CD4-positive, alpha-beta T cell treated with Interleukin-4 for 1 hour (primary cell): ENCODE data around the gene CHCHD4.
"Not testable (repeated sequence)": the region's sequence is repeated elsewhere in the genome, so short reads cannot be mapped to it uniquely, and the experiment has no call there.

Source experiments
- DNase-seq, 2 donors: peaks; one replicate each; pipeline ENCODE4 v3.0.0-alpha.2; 2020 to 2022

The CHCHD4 gene

DNA sequence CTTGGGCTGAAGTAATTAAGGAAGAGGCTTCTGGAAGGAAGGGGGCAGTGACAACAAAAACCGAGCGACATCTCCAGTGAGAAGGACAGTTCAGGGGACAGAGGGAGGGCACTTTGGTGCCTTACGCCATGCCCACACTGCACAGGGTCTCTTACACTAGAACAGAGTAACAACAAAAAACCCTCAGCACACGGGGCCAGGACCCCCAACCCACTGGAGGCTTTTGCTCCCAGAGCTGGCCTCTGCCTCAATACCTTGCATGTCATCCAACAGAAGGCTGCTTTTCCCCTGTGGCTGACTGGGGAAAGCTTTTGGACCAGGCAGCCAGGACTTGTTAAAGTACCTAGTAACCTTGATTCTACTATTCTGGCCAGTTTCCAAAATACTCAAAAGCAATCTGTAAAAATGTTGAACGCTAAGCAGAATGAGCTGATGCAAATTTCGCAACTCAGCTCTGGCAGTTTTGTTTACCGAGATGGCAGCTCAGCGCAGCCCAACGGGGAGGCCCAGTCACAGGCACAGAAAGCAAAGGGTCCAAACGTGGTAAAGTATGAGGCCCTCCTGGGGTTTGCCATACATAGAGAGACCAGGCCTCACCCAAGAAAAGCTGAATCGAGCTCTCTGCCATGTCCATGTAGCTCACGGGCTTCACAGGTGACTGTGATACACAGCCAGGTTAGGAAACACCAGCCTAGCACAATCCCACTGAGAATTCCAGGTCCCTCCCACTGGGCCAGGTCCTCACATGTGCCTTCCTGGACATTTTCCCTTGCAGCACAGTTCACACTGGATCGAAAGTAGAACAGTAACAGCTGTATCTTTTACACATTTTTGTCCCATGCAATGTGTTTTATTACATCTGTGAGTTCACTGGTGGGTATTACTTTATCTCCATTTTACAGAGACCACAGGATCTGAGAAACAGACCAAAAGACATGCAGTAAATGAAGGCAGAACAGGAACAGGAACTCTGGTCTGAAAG lies 6.0 kb downstream of the CHCHD4 start:
- no peak for DNase-seq

DNA sequence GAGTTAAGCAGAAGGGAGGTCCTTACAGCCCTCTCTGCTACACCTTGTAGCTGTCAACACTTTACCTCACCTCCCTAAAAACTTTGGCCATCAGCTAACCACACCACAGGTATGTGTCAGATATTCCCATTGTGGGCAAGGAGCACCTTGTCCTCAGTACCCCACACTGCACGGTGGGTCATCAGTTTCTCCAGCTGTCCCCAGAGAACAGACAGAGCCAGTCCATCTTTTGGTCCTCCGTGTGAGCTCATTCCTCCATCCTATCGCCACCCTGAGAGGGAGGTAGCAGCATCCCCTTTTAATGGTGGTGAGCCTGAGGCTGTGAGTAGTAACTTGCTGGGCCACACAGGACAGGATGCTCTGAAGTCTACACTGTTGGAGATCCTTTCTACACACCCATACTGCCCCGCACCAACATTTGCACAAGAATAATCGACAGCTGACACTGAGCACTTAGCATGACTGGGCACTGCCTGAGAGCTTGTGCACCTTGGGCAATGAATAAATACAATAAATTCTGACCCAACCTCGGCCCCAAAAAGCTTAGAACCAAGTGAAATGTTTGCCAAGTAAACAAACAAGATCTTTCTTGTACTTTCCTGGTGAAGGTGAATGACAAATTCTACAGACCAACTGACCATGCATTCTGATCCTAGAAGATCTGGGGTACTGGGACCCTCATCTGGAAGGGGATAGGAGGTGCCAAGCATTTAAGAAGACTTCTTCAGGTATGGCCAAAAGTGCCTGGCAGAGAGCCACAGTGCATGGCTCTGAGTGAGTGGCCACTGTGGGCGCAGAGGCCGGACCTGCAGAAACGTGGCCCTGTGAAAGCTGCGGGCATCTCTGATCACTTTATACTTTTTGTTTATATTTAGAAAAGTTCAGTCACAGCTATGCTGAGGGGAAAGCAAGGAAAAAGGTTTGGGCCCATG lies 6.9 kb downstream of the CHCHD4 start:
- no peak for DNase-seq

DNA sequence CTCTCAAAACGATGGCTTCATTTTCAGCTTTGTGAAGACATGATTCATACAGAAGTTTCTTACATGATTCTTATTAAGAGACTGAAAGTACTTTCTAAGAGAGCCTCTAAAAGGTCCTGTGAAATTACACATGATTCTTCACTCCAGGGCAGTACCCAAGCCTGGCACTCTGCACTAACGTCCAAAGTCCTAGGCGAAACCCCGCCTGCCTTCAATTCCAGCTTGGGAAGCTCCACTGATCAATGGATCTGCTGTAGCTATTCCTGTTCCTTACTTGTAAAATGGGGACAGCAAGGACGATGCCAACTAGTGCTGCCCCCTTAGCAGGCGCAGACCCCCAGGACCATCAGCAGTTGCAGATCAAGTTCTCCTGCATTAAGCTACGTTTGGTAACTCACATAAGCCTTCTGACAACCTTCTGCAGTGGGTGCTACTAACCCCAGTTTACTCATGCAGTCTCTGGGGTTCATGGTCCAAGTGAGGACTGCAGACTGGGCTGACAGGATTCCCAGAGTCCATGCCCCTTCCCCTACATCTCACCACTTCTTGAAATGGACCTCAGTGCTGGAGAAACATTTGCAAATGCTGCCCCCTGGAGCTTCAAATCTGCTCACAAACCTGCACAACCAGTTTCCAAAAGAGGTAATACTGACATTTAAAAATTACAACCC lies 10.6 kb downstream of the CHCHD4 start:
- DNase-seq = no peak

DNA sequence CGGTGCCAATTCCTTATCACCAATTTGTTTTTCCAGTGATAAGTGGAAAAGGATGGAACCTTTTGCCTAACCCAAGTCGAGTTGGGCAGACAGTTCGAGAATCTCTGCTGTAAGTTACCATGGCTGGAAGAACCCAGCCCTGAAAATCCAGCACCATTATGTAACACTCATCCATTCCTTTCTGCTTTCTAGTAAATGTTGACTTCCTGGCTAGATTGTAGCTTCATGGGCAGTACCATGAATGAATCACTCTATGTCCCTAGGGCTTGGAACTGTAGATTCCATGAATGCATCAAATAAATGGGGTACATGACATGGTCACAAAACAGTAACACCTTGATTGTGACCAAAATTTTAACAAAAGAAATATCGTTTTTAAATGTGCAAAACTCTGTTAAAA lies 14.0 kb downstream of the CHCHD4 start:
- no peak for DNase-seq

DNA sequence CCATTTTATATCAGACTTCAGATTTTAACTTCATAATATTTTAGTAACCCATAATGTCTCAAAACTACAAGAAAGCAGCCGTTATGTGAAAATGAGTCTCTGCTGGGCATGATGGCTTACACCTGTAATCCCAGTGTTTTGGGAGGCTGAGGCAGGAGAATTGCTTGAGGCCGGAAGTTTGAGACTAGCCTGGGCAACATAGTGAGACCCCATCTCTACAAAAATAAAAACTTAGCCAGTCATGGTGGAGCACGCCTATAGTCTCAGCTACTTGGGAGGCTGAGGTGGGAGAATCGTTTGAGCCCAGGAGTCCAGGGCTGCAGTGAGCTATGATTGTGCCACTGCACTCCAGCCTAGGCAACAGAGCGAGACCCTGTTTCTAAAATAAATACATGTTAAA lies 14.8 kb downstream of the CHCHD4 start:
- not testable (repeated sequence) for DNase-seq

DNA sequence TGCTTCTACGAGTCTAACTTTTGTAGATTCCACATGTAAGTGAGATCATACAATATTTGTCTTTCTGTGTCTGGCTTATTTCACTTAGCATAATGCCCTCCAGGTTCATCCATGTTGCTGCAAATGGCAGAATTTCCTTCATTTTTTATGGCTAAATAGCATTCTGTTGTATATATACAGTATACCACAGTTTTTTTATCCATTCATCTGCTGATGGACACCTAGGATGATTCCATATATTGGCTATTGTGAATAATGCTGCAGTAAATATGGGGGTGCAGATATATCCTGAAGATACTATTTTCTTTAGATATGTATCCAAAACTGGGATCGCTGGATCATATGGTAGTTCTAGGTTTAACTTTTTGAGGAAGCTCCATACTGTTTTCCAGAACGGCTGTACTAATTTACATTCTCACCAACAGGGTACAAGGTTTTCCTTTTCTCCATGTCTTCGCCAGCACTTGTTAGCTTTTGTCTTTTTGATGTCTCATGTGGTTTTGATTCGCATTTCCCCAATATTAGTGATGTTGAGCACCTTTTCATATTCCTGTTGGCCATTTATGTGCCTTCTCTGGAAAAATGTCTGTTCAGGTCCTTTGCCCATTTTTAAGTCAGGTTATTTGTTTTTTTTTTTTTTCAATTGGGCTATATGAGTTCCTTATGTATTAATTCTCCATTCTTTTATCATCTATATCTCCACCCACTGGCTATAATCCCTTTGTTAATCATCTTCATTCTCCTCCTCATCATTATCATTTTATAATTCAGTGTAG lies 26.9 kb downstream of the CHCHD4 start:
- no peak for DNase-seq

DNA sequence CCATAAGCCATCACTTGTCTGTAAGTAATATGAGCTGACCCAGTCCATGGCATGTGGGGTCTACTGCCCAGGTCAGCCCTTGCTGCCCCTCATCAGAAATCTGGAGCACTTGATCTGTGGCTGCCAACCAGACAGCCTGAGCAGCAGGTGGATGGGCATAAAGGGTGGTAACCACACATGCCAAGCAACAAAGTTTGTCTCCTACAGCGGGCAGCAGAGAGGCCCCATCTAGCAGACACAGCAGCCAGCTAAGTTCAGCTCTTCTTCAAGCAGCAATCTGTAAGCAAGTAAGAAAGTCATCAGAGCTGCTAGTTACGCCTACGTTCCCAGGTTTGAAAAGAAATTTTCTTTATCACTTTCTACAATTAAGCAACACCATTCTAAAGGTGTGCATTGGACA lies 27.9 kb downstream of the CHCHD4 start:
- no peak for DNase-seq

DNA sequence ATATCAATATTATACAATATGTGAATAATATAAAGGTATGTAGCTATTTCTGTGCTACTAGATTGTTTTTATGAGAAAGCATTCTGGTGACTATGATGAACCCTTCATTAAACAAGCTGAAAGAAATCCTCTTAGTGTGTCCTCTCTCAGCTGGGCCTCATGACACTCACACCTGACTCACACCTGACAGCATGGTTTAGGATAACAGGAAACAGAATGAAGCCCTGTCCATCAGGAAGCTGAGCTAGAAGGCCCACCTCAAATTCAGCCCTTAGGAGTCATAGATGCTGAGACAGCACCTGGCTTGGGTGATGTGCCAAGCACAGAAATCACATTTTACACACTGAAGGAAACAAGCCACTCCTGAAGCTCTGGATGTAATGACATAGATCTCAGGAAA lies 30.8 kb downstream of the CHCHD4 start:
- no peak for DNase-seq

DNA sequence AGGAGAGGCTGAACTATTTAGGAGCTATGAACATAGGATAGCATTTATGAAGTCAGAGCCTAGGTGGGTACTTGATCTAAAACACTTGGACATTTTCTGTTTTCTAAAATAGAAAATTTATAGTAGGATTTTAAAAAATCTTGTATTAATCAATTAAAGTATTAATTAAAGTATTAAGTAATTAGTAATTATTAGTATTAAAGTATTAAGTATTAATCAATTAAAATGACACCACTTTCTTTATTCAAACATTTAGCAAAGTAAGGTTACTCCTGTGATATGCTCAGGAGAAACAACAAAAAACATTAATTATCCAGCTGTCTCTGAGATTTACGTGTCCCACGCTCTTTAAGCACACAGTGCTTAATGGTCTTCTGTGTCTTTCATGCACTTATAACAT lies 32.2 kb downstream of the CHCHD4 start:
- no peak for DNase-seq

DNA sequence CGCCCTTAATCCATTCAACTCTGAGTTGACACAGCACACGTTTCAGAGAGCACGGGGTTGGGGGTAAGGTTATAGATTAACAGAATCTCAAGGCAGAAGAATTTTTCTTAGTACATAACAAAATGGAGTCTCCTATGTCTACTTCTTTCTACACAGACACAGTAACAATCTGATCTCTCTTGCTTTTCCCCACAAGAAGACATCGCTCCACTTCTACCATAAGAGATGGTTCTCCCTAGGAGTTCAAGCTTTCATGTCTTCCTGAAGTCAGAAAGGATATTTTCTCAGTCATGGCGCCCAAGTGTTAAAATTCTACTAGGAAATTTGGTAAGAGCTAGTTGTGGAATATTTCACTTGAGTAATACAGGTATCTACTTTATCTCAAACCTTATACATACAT lies 32.7 kb downstream of the CHCHD4 start:
- DNase-seq = not testable (repeated sequence)

DNA sequence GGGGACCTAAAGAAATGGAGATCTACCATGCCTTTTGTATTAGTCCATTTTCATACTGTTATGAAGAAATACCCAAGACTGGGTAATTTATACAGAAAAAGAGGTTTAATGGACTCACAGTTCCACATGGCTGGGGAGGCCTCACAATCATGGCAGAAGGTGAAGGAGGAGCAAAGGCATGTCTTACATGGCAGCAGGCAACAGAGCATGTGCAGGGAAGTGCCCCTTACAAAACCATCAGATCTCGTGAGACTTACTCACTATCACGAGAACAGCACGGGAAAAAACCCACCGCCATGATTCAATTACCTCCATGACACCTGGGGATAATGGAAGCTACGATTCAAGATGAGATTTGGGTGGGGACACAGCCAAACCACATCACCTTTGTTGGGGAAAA lies 37.2 kb downstream of the CHCHD4 start:
- DNase-seq = not testable (repeated sequence)

DNA sequence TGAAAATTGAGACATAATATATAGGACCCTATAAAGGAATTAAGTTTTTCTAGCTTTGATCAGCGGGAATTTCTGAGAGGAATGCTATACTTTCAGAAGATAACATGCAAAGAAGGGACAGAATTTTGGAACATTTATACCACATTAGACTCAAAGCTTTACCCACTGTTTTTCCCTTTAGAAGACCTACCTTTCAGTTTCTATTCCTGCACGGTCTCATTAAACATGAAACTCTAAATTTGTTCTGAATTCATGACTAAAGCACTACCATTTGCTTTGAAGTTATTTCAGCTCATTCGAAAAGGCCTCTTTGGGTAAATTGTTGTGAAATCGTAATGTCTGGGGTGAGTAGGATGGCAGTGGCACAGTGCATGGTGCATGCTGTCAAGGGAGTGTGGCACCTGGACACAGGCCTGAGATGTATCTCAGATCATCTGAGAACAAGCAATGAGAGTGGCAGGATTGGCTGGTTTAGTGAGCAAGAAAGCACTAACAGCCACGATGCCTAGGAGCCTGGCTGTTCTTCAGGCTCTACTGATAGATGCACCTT lies 42.5 kb downstream of the CHCHD4 start:
- no peak for DNase-seq

DNA sequence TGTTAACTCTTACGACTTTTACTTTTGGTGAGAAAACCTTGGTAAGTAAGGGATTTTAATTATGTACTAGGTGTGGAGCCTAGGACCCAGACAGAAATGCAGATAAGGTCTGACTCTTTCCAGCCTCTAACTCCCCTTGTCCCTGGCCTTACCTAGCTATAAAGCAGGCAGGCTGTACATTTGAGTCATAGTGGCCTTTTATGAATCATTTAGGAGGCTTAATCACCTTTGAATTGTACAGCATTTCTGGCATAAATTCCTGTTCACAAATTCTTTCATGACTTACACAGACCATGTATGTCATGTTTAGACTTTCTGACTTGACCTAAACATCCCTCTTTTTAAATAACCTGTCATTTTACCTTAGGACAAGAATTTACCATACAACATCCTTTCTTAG lies 47.4 kb downstream of the CHCHD4 start:
- DNase-seq = no peak

DNA sequence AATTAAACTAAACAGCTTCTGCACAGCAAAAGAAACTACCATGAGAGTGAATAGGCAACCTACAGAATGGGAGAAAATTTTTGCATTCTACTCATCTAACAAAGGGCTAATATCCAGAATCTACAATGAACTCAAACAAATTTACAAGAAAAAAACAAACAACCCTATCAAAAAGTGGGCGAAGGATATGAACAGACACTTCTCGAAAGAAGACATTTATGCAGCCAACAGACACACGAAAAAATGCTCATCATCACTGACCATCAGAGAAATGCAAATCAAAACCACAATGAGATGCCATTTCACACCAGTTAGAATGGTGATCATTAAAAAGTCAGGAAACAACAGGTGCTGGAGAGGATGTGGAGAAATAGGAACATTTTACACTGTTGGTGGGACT lies 49.4 kb downstream of the CHCHD4 start:
- DNase-seq = not testable (repeated sequence)

DNA sequence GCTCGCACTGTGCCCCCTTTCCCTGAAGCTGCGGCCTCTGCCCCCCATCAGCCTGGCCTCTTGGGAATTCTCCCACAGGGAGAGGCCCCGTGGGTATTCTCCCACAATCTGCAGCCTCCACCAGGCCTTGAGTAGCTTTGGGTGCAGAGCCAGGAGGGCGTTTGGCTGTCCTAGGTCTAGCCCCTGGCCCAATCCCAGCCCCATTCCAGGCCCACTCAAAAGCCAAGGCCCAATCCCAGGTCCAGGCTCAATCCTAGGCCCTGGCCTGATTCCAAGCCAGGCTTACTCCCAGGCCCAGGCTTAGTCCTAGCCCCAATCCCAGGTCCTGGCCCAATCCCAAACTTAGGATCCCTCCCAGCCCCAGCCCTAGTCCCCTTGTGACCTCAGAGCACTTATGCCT lies 59.8 kb downstream of the CHCHD4 start:
- DNase-seq = no peak

DNA sequence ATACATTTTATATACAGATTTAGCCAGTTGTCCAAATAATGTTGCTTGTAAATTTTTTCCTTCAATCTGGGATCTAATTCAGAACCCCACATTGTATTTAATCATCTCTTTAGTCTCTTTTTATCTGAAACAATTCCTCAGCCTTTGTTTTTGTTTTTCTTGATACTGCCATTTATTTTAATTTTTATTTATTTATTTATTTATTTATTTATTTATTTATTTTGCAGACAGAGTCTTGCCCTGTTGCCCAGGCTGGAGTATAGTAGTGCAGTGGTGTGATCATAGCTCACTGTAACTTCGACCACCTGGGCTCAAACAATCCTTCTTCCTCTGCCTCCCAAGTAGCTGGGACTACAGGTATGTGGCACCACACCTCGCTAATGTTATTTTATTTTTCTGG lies 61.5 kb downstream of the CHCHD4 start:
- DNase-seq = no peak
